Measurements from ENCODE around the gene SREK1IP1. TPM values are rescaled to one million over a fixed set of nuclear protein-coding genes. Genes with fewer than 3 reads are reported as not detected.

The SREK1IP1 gene
- total RNA-seq, 1 donor from 2014 or later = 17.2 TPM

DNA sequence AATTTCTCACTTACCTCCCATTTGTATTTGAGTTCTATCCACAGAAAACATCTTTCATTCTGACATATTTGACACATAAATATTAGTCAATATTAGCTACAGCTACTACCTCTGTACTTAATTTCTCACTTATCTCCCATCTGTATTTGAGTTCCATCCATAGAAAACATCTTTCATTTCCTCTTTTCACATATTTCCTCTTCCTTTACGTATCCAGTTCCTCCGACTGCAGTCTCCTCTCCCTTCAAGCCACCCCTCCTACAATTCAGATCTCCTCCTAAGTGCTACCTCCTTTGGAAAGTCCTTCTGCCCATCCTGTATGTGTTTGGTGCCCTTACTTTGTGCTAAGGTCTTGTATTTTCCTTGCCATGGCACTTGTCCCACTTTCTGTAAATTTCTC, 1.6 kb downstream of the SREK1IP1 start:
- TF ChIP-seq, protein P1, sequence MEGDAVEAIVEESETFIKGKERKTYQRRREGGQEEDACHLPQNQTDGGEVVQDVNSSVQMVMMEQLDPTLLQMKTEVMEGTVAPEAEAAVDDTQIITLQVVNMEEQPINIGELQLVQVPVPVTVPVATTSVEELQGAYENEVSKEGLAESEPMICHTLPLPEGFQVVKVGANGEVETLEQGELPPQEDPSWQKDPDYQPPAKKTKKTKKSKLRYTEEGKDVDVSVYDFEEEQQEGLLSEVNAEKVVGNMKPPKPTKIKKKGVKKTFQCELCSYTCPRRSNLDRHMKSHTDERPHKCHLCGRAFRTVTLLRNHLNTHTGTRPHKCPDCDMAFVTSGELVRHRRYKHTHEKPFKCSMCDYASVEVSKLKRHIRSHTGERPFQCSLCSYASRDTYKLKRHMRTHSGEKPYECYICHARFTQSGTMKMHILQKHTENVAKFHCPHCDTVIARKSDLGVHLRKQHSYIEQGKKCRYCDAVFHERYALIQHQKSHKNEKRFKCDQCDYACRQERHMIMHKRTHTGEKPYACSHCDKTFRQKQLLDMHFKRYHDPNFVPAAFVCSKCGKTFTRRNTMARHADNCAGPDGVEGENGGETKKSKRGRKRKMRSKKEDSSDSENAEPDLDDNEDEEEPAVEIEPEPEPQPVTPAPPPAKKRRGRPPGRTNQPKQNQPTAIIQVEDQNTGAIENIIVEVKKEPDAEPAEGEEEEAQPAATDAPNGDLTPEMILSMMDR (IDR thresholded peaks at IDR 0.05) = no peak
- H3K4me1 Mint-ChIP-seq (ENCODE audit: low read depth) = peaks cover 43% of the 10 kb centered on the region
- H3K4me3 Mint-ChIP-seq (ENCODE audit: unreplicated experiment) = peak overlapping the region; percentile 92
- peak overlapping the region; percentile 94 for H3K27ac Mint-ChIP-seq (ENCODE audit: unreplicated experiment)
- DNase-seq (ENCODE audit: low spot score) = no peak
- no peaks in the 10 kb centered on the region for H3K9me3 Mint-ChIP-seq (ENCODE audit: low read depth)
- peaks cover 15% of the 10 kb centered on the region for H3K36me3 Mint-ChIP-seq (ENCODE audit: low read depth)
- H3K27me3 Mint-ChIP-seq (ENCODE audit: low read depth) = no peaks in the 10 kb centered on the region

DNA sequence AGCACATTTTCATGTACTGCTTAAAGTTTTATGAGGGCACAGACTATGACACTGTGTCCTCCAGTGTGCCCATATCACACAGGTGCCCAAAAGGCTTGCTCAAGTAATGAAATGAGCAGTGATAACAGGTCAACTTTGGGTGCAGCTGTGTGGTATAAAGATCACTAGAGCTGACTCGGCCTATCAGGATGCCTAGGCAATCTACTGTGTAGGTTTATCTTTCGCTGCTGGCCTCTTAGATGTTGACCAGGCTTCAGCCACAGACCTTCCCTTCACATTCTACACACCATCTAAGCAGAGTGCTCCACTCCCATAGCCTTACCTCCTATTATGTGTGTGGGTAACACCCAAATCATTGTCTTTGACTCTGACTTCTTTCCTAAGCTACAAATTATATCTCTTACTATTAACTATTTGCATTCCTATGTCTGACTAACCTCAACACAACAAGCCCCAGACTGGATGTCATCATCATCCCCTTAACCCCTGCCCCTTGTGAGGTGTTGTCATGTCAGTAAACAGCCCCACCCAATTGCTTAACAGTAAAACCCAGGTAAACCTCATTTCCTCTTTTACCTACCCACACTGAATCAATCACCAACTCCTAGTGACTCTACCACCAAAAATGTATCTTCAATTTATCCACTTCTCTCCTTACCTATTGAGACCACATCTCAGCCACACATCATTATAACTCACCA, 2.5 kb downstream of the SREK1IP1 start:
- TF ChIP-seq, protein P1 (IDR thresholded peaks at IDR 0.05) = no peak
- peaks cover 16% of the 10 kb centered on the region for H3K36me3 Mint-ChIP-seq (ENCODE audit: low read depth)
- no peak overlapping the region for H3K4me3 Mint-ChIP-seq (ENCODE audit: unreplicated experiment)
- no peaks in the 10 kb centered on the region for H3K27me3 Mint-ChIP-seq (ENCODE audit: low read depth)
- no peaks in the 10 kb centered on the region for H3K9me3 Mint-ChIP-seq (ENCODE audit: low read depth)
- H3K4me1 Mint-ChIP-seq (ENCODE audit: low read depth) = peaks cover 43% of the 10 kb centered on the region
- DNase-seq (ENCODE audit: low spot score) = no peak
- peak overlapping the region; percentile 12 for H3K27ac Mint-ChIP-seq (ENCODE audit: unreplicated experiment)

DNA sequence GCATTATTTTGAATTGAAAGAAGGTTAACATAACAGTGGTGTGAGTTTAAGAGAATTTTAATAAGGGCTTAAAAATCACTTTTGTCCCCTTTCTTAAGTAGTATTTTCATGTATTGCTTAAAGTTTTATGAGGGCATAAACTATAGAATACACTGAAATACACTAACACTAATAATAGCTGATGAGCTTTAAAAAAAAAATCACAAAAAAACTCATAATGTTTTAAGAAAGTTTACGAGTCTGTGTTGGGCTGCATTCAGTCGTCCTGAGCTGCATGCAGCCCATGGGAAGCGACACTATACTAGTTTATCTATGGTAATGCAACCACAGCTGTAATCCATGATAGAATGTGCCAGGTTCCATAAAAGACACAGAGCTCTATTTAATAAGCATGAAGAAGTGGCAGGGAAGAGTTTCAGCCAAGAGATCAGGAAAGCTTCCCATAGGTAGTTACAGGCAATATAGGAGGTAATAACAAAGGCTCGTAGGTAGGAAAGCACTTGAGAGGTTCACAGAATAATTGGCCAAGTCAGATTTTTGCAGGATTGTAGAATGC, 4.5 kb downstream of the SREK1IP1 start:
- Mint-ChIP-seq H3K4me3 (ENCODE audit: unreplicated experiment) (no peak overlapping the region), H3K27me3 (ENCODE audit: low read depth) (no peaks in the 10 kb centered on the region), H3K9me3 (ENCODE audit: low read depth) (no peaks in the 10 kb centered on the region), H3K27ac (ENCODE audit: unreplicated experiment) (no peak overlapping the region), H3K4me1 (ENCODE audit: low read depth) (peaks cover 43% of the 10 kb centered on the region), H3K36me3 (ENCODE audit: low read depth) (peaks cover 16% of the 10 kb centered on the region)
- TF ChIP-seq, protein P1 (IDR thresholded peaks at IDR 0.05) = no peak
- no peak for DNase-seq (ENCODE audit: low spot score)

DNA sequence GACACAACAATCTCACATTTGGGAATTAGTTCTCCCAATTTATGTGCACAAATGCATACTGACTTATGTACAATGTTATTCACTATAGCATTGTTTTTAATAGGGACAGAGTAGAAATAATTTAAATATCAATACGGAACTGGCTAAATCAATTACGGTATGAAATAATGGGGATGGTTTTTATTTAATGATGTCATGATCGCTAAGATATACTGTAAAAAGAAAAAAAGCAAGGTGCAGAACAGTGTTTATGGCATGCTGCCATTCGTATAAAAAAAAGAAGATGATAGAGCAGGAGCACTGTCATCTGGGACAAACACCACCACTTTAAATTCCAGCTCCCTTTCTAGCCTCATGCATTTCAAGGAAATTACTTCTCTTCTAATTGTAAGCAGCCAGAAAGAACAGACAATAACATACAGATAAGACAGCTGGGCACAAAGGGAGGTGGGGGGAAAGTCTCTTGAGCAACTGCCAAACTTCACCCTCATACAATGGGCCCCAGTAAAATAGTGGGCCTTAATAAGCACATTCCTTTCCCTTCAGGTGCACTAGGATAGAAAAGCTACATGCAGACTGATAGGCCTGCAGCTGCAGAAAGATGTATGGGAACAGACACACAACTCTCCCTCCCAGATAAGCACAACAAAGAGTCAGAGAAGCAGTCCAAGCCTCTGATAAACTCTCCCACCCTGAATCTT, 8.4 kb downstream of the SREK1IP1 start:
- DNase-seq (ENCODE audit: low spot score) = no peak
- no peaks in the 10 kb centered on the region for H3K27me3 Mint-ChIP-seq (ENCODE audit: low read depth)
- TF ChIP-seq, protein P1 (IDR thresholded peaks at IDR 0.05) = no peak
- H3K4me3 Mint-ChIP-seq (ENCODE audit: unreplicated experiment) = no peak overlapping the region
- peaks cover 8% of the 10 kb centered on the region for H3K36me3 Mint-ChIP-seq (ENCODE audit: low read depth)
- H3K4me1 Mint-ChIP-seq (ENCODE audit: low read depth) = peaks cover 27% of the 10 kb centered on the region
- no peaks in the 10 kb centered on the region for H3K9me3 Mint-ChIP-seq (ENCODE audit: low read depth)
- no peak overlapping the region for H3K27ac Mint-ChIP-seq (ENCODE audit: unreplicated experiment)

DNA sequence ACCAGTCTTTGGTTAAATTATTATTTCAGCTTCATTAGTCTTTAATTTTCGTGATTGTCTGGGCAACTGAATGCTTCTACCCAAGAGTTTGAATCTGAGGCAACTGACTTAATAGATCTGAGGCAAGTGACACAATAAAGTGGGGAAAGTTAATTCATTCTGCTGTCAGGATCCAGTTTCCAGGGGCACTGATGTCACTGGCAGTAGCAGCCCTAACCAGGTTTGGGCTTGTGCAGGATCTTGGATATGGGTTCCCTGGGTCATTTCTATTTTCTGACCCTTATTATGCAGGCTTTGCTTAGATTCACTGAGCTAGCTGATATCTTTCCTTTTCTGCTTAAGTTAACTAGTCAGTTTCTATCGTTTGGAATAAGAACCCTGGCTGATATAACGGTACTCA, 9.6 kb downstream of the SREK1IP1 start:
- Mint-ChIP-seq H3K9me3 (ENCODE audit: low read depth) (no peaks in the 10 kb centered on the region), H3K27me3 (ENCODE audit: low read depth) (no peaks in the 10 kb centered on the region), H3K4me1 (ENCODE audit: low read depth) (peaks cover 21% of the 10 kb centered on the region), H3K27ac (ENCODE audit: unreplicated experiment) (no peak overlapping the region), H3K36me3 (ENCODE audit: low read depth) (peaks cover 4% of the 10 kb centered on the region), H3K4me3 (ENCODE audit: unreplicated experiment) (no peak overlapping the region)
- no peak for DNase-seq (ENCODE audit: low spot score)
- TF ChIP-seq, protein P1 (IDR thresholded peaks at IDR 0.05) = no peak

Measured in chondrocyte (in vitro differentiated cells).